Bone marrow (tissue), 2 donors: ENCODE data around the gene COL4A2.
A peak's percentile ranks its signal among the peaks of the same experiment; 100 is the strongest.

ENCODE experiments used
- DNase-seq, 2 donors: peaks; one replicate each; lab custom pipeline; 2025; lab: John Stamatoyannopoulos, UW

The COL4A2 gene

GRCh38 chr13:110455444-110455843 lies 148.4 kb downstream of the COL4A2 start:
- no peak for DNase-seq

- DNase-seq = peak; percentile 27 to 79
Observed at GRCh38 chr13:110455941-110456340, 148.9 kb downstream of the COL4A2 start.

- no peak for DNase-seq
Observed at GRCh38 chr13:110456550-110456949, 149.5 kb downstream of the COL4A2 start.

- DNase-seq = no peak
Observed at GRCh38 chr13:110457361-110457760, 150.3 kb downstream of the COL4A2 start.

- no peak for DNase-seq
Observed at GRCh38 chr13:110458017-110458416, 150.9 kb downstream of the COL4A2 start.

GRCh38 chr13:110458594-110459365 lies 151.7 kb downstream of the COL4A2 start:
- no peak for DNase-seq

GRCh38 chr13:110462091-110462490 lies 155.0 kb downstream of the COL4A2 start:
- DNase-seq = no peak

GRCh38 chr13:110463156-110463555 lies 156.1 kb downstream of the COL4A2 start:
- DNase-seq = no peak

GRCh38 chr13:110463871-110464510 lies 156.9 kb downstream of the COL4A2 start:
- DNase-seq = no peak

GRCh38 chr13:110464556-110465333 lies 157.7 kb downstream of the COL4A2 start:
- DNase-seq = no peak

- DNase-seq = no peak
Observed at GRCh38 chr13:110465696-110466095, 158.6 kb downstream of the COL4A2 start.

GRCh38 chr13:110466266-110466915 lies 159.3 kb downstream of the COL4A2 start:
- no peak for DNase-seq

- DNase-seq = no peak
Observed at GRCh38 chr13:110467516-110468110, 160.5 kb downstream of the COL4A2 start.

- no peak for DNase-seq
Observed at GRCh38 chr13:110468986-110469495, 162.0 kb downstream of the COL4A2 start.

GRCh38 chr13:110469597-110469996 lies 162.5 kb downstream of the COL4A2 start:
- DNase-seq = no peak

- no peak for DNase-seq
Observed at GRCh38 chr13:110470272-110471009, 163.4 kb downstream of the COL4A2 start.

- no peak for DNase-seq
Observed at GRCh38 chr13:110471156-110471832, 164.2 kb downstream of the COL4A2 start.

GRCh38 chr13:110471833-110472162 lies 164.7 kb downstream of the COL4A2 start:
- peak; percentile 24 to 55 for DNase-seq

GRCh38 chr13:110472904-110473563 lies 165.9 kb downstream of the COL4A2 start:
- no peak for DNase-seq

- no peak for DNase-seq
Observed at GRCh38 chr13:110474713-110475112, 167.6 kb downstream of the COL4A2 start.
